K562 (cell line): ENCODE data around the gene ACADVL.

ENCODE experiments used
- CEBPB ChIP-seq: fragments of 450-650 bp; IDR thresholded peaks from 2 replicates; pipeline ENCODE4 v1.6.1; 2016; ENCODE audit warnings: missing genetic modification characterization, missing compliant biosample characterization
- ERF ChIP-seq: fragments of 450-650 bp; formaldehyde crosslinking; IDR thresholded peaks from 2 replicates; pipeline ENCODE4 v1.4.0; 2020; ENCODE audit warnings: mild to moderate bottlenecking, mixed read lengths

DNA sequence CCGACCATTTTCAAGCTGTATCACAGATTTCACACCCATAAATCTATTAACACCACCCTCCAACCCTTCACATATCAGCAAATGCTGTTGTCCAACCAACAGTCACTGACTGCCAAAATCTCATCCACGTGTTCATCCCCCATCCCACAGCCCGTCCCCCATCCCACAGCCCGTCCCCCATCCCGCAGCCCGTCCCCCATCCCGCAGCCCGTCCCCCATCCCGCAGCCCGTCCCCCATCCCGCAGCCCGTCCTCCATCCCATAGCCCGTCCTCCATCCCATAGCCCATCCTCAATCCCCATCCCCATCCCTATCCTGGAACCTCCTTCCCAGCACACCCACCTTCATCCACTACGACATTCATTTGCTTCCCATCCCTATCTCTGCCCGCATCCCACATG is 14.2 kb upstream of the ACADVL start:
- no peak for TF ChIP-seq CEBPB (tag)
- no peak for TF ChIP-seq ERF (CRISPR knock-in tag)
